HG03175 (cell line): ENCODE measurements around the gene CX3CR1.

Experiments used
- ATAC-seq: cut with Tn5 transposase; IDR thresholded peaks from one replicate; pipeline ENCODE4 v1.9.1; 2021; ENCODE audit warnings: mild to moderate bottlenecking, moderate library complexity; ENCODE audit not compliant: unreplicated experiment

The CX3CR1 gene

DNA sequence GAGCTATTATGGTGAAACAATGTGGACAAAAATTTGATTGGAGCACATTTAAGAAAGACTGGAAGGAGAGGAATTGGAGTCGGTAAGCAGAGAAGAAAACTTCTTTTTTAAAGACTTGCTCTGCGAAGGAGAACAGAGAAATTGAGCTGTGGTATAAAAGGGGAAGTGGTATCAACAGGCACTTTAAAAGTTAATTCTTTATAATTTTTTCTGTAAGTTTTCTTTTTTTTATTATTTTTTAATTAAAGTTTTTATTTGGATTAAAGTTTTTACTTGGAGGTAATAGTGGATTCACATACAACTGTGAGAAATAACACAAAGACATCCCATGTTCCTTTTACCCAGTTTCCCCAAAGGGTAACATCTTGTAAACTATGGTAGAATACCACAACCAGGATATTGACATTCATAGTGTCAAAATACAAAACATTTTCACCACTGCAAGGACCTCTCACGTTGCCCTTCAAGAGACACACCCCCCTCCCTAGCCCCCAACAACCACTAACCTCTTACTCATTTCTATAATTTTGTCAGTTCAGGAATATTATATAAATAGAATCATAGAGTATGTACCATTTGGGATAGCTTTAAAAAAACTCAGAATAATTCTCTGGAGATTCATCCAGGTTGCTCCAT, 53.6 kb downstream of the CX3CR1 start:
- ATAC-seq, result peak; percentile 71

DNA sequence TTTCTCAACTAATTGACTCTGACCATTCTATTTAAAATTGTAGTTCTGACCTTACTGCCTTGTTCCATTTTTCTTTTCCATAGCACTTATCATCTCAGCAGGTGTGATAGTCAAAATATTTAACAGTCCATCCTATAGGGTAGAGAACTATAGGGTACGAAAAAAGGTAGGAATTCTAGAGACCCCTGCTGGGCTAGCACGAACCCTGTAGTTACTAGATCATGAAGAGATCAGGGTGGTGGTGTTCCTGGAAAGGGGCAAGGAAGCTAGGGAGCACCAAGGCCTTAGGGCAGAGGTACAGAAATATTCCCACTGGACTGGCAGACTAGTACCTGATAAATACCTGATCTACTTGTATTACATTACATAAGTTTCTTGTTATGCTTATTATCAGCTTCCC, 55.5 kb downstream of the CX3CR1 start:
- no peak for ATAC-seq

DNA sequence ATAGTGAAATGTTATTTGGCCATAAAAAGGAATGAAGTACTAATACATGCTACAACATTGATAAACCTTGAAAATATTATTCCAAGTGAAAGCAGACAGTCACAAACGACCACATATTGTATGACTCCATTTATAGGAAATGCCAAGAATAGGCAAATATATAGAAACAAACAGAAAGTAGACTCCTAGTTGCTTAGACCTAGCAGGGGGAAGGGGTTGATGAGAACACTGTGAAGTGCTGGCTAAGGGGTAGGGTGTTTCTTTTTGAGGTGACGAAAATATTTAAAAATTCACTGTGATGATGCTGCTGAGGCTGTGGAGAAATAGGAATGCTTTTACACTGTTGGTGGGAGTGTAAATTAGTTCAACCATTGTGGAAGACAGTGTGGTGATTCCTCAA, 56.9 kb downstream of the CX3CR1 start:
- ATAC-seq, result no peak

DNA sequence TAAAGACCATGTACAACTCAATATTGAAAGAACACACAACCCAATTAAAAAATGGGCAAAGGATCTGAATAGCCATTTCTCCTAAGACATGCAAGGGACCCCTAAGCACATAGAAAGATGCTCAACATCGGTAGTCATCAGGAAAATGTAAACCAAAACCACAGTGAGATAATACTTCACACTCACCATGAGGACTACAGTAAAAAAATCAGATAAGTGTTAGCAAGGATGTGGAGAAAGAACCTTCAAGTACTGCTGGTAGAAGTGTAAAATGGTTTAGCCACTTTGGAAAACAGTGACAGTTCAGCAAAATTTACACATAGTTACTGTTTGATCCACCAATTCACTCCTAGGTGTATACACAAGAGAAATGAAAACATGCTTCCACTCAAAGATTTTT, 57.4 kb downstream of the CX3CR1 start:
- no peak for ATAC-seq

DNA sequence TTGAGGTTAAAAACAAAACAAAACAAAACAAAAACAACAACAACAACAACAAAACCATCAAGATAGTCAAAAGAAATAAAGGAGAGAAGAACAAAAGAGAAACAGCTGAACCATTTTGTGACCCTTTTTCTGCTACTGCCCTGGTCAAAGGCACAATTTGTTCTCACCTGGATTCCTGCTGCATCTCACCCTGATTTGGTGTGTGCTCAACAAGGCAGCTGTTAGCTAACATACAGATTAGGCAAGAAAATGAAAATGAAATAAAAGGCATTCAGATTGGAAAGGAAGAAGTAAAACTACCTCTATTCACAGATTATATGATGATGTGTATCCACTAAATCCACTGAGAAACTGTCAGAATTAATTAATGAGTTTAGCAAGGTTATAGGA, 58.7 kb downstream of the CX3CR1 start:
- no peak for ATAC-seq

DNA sequence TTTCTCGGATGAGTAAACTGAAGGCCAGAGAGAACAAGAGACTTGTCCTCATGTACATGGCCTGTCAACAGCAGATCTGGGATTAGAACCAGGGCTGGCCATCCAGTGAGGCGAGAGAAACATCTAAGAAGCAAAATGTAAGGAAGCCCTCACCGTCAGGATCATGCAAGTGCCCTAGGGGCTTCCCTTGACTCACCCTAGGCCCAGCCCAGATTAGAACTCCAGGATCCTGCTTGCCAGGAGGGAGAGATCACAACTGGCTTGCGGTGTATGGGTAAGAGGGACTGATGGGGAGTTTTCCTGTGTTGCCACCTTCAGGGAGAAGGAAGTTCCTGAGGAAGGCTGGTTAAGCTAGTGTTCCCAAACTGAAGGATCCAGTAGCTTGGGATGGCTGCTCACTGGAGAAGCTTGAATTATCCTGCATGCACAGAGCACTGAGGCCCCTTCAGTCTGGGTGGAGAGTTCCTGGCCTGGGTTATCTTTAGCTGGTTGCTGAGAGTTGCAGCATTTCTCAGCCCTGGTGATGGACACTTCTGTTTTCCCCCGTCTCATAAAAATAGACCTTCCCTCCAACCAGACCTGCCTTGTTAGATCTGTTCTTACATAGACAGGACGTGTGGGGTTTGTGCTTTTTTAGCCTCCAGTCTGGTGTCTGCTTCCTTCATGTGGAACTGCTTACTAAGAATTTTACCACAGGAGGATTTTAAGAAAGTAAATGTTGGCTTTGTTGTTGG, 59.3 kb downstream of the CX3CR1 start:
- ATAC-seq, result no peak

DNA sequence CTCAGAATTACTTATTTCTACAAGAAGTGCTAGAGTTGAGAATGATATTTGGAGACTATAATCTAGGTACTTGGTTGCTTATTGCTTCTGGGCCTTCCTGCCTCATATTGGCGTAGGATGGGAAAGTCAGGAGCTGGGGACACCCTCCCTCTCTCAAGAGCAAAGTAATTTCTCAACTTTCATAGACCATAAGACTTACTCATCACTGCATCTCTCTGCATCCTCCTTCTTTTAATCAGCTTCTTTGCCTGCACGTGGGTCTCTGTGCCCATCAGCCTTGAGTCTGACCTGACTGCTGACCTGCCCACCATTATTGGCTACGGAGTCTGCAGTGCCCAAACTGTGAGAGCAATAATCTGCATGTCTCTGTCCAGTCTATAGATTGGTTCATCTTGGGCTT, 60.1 kb downstream of the CX3CR1 start:
- ATAC-seq, result no peak

DNA sequence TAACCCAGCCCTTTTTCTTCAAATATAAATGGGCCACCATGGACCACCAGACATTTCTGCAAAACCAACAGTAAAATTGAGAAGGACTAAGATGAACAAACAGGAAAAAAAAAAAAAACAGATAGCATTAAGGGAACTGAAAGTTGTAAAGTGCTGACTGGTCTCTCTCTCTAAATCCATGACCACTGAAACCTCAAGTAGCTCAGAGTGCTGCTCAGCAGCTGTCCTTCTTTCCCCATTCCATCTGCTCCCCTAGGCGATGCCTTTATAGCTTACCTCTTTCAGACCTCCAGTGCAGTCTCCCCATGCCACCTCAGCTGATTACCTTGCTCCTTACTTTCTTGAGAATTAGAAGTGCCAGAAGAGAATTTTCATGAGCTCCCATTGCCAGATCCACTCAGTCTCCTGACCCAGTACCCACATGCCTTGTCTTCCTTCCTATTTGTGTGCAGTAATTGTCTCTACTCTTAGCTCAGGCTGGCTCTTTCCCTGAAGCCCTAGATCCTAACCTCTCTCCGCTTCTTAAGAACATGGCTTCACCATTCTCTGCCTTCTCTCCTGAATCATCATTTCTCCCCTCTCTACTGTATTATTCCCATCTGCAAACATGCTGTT, 63.6 kb downstream of the CX3CR1 start:
- ATAC-seq, result peak; percentile 97

DNA sequence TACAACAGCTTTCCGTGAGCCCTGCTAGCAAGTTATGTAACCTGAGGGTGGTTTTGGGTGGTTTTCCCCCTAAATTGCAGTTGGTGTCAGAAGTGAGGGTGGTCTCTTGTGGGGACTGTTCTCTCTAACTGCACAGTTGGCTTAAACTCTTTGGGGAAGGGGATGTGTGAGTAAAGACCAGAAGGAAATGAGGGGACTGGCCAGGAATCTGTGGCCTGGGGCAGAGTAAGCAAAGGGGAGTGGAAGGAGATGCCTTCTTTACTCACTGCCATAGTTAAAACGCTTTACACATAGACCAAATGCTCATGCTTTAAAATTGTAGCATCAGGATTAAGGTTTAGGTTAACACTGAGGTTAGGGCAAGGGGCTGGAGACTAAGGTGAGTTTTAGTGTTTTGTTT, 66.2 kb downstream of the CX3CR1 start:
- ATAC-seq, result no peak
